GM19035 (cell line): ENCODE data around the gene RNH1.

Experiments used
- ATAC-seq: cut with Tn5 transposase; IDR thresholded peaks from one replicate; pipeline ENCODE4 v1.9.1; 2021; ENCODE audit not compliant: unreplicated experiment

Gene RNH1

GRCh38 chr11:459511-460220 lies 47.4 kb downstream of the RNH1 start:
- no peak for ATAC-seq

- no peak for ATAC-seq
These were observed 49.8 kb downstream of the RNH1 start for GRCh38 chr11:457111-457760.

- ATAC-seq: no peak
These were observed 50.5 kb downstream of the RNH1 start for GRCh38 chr11:456533-456932.

- ATAC-seq: no peak
These were observed 51.4 kb downstream of the RNH1 start for GRCh38 chr11:455566-456147.

GRCh38 chr11:454801-455565 lies 52.1 kb downstream of the RNH1 start:
- no peak for ATAC-seq

GRCh38 chr11:454043-454442 lies 53.0 kb downstream of the RNH1 start:
- no peak for ATAC-seq

GRCh38 chr11:453564-453963 lies 53.5 kb downstream of the RNH1 start:
- ATAC-seq: no peak

GRCh38 chr11:452916-453527 lies 54.0 kb downstream of the RNH1 start:
- no peak for ATAC-seq

- ATAC-seq: no peak
These were observed 54.8 kb downstream of the RNH1 start for GRCh38 chr11:452203-452744.

- ATAC-seq: no peak
These were observed 55.3 kb downstream of the RNH1 start for GRCh38 chr11:451738-452137.

GRCh38 chr11:450809-451451 lies 56.1 kb downstream of the RNH1 start:
- peak; percentile 12 for ATAC-seq

GRCh38 chr11:449889-450808 lies 56.9 kb downstream of the RNH1 start, which contains the start of gene PTDSS2:
Gene PTDSS2, plus strand, starts transcription at chr11:450279. Its CDS starts 177 bp downstream, at chr11:450456.
- ATAC-seq: peak; percentile 76

GRCh38 chr11:447923-448731 lies 58.9 kb downstream of the RNH1 start:
- ATAC-seq: peak; percentile 51

GRCh38 chr11:446891-447290 lies 60.2 kb downstream of the RNH1 start:
- ATAC-seq: no peak

GRCh38 chr11:445765-446588 lies 61.1 kb downstream of the RNH1 start:
- ATAC-seq: no peak
